Measurements from ENCODE around the gene GARIN5B.

DNA sequence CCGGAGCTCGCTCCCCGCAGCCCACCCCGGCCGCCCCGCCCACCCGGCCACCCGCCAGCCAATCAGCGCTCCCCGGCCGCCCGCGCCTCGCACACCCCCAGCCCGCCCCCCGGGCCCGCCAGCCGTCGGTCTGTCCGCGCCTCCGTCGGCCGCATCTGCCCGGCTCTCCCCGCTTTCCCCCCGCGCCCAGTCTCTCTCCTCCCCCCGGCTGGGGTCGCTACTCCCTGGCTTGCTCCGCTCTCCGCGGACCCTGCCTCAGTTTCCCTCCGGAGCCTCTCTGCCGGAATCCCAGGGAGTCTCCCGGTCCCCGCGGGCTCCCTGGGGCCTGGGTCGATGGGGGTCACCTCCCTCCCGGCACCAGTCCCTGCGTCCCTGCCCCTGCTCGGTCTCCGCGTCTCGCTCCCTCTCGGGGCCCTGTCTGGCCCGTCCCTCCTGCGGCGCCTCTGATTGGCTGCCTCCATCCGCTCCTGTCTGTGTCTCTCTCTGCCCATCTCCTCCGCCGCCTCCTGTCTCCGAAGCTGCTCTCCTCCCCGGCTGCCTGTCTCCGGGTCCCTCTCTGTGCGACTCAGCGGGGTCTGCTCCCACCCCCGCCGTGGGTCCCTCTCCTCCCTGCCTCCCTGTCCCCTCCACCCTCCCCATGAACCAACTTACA lies 6.7 kb upstream of the GARIN5B start:
- TF ChIP-seq POLR2AphosphoS5 (IDR thresholded peaks at IDR 0.05) = no peak
- no peak for TF ChIP-seq POLR2A (IDR thresholded peaks at IDR 0.05)
